GM21786 (cell line): Measurements from ENCODE around the gene FYN.

Source experiments
- ATAC-seq: cut with Tn5 transposase; IDR thresholded peaks from one replicate; pipeline ENCODE4 v1.9.1; 2021; ENCODE audit not compliant: unreplicated experiment

FYN gene

DNA sequence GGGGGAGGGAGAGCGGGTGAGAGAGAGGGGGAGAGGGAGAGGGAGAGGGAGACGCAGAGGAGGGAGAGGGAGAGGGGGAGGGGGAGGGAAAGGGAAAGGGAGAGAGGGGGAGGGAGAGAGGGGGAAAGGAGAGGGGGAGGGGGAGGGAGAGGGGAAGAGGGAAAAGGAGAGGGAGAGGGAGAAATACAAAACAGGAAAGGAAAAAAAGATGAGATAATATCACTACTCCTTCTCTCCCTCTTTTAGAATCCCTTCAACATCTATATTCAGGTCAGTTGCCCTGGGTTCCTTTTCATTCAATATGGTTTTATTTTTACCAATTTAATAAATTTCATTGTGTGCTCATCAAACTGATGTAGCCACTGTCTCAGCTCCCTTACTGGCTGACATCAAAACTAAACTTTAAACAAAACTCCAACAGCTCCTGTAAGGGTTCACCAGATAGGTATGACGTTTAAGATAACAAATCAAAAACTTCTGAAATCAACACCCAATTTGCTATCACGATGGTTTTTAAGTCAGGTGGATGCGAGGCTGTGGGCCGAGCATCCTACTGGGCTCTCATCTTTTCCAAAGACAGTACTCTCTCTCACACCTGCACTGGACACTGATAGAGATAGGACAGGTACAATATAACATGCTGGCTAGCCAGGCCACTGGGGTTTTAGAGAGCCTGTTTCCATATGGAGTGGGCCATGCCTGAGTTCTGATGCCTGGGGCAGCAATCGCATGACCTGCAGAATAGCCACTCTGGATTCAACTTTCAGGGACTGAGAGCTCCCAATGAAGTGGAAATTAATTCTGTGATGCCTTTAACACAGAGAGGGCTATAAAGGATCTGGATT, 99.5 kb downstream of the FYN start:
- ATAC-seq, result no peak

DNA sequence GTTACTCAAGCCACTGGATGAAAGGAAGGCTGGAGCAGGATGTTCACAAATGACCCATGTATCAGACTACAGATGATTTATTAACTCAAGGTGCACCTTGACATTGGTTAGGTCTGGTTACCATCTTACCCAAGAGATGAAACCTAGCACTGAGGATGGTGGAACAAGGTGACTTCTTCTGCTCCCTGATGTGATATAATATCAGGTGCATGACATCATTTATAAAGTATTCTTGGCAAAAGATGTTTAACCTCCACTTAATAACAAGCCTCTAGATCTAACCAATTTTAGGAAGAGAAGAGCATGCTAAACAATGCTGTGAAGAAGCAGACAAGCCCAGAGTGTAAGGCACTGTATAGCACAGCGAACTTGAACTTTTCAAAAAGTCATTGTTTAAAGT, 100.9 kb downstream of the FYN start:
- no peak for ATAC-seq

DNA sequence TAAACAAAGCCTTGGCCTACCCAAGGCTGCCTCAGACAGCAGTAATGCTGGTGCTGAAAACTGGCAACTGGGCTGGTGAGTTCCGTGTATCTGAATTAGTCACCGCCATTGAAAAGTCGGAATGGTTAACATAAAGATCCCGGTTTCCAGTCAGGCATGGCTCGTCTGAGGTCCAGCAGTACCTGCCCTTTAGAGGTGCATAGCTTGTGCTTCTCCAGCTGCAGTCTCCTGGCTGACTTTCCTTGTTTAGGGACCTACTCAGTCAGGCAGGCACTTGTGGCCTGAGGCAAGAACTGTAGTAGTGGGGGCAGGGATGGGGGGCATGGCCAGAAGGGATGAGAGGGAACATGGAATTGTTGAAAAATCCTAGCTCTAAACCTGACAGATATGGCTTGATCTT, 101.6 kb downstream of the FYN start:
- no peak for ATAC-seq

DNA sequence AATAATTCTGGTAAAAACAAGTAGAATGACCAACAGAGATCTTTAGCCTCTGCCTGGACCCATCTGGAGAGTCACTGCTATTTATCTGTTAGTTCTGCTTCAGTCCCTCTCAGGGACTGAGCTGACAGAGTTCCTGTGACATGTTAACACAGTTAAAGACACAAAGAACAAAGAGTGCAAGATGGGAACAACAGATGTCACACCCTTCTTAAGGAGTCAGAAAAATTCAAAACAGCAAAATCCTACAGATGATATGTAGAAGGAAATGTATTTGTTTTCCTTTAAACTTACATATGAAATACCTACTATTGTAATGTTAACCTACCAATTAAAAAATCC, 102.2 kb downstream of the FYN start:
- no peak for ATAC-seq

DNA sequence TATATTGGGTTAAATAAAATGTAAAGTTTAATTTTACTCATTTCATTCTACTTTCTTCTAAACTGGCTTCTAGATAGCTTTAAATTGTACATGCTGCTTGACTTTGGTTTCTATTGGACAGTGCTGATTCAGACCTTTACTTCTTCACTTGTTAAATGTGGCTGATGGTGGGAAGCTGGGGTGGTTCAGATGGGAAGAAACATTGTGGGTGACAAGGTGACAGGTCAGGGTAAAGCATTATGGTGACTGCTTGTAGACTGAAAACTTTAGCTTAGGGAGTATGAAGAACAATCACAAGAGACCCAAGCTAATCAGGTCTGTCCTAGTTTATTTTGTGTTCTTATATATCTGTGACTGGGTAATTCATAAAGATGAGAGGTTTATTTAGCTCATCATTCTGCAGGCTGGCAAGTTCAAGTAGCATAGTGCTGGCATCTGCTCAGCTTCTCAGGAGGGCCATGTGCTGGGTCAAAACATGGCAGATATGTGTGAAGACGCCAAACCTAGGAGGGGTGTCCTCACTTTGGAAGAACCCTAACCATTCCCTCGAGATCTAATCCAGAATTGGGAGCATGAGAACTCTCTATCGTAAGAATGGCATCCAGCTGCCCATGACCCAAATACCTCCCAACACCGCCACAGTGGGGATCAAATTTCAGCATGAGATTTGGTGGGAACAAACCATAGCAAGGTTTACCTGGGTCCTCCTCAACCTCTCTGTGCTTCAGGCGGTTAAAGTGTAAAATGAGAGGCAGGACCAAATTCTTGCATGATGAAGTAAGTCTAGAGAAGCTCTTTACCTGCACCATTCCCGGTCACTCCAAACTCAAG, 102.8 kb downstream of the FYN start:
- no peak for ATAC-seq

DNA sequence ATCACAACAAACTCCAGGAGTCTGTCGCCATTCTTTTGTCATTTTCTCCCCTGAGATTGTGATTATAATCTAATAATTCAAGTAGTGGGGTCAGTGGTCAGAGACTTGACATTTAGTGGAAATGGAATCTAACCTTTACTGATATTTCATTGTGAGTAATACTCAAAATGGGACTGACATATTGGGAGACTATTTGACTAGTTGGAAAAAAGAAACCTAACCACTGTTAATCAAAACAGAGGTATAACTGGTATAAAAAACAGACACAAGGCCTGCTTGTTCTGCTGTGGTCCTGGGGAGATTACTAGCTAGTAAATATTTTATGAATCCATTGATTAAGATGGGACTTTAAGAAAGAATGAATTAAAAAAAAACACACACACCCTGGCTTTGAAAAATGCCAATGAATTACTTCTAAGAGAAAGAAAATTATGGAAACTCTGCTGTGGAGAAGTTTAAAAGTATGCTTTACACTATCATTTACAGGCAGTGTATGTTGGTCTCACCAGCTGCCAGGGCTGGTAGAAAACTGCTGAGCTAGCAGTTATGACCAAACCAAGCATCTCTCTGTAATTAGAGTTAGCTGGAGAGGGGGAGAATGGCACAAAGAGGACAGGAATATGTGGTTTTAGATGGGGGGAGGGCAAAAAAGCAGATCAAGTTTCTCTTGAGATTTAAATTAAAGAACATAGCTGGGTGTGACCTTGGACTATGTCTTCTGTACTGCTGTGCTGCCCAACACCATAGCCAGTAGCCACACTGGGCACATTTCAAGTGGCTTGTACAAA, 103.7 kb downstream of the FYN start:
- no peak for ATAC-seq

DNA sequence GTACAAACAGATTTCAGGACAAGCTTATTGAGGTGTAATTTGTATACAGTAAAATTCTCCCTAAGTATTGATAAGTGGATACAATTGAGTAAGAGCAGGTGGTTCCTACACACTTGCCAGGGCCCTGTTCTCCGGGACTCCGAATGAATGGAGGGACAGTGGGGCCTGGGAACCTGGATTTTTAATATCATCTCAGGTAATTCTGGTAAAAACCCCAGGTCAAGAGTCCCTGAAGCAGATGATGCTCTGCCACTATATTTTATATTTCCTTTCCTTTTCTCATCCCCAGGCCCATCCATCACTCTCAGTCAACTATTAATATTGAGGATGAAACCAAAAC, 104.9 kb downstream of the FYN start:
- no peak for ATAC-seq

DNA sequence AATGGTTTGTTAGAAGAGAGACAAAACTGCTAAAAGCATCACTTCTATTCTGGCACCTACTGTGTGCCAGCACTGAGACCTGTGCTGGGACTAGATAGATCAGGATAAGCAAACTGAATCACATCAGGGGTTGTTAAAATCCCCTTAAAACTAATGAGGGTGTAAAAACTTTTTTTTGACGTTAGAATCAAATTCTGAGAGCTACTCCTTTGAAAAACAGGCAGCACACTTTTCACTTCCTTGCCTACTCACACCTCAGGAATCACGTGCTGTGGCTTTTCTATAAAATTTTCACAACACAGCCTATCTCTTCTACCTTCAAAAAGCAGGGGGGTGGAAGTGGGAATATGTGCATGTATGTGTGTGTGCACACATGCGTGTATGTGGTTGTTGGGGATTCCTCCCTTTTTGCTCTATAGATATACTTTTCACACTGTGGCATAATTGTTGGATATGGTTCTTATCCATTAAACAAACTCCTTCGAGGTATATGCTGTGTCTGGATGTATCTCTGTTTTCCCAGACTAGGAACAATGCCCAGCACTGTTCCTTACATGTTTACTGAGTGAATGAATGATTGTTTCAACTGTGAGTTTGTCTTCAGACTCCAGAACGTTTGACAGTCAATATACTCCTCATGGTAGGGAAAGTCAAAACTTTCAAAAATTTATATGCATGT, 105.4 kb downstream of the FYN start:
- no peak for ATAC-seq

DNA sequence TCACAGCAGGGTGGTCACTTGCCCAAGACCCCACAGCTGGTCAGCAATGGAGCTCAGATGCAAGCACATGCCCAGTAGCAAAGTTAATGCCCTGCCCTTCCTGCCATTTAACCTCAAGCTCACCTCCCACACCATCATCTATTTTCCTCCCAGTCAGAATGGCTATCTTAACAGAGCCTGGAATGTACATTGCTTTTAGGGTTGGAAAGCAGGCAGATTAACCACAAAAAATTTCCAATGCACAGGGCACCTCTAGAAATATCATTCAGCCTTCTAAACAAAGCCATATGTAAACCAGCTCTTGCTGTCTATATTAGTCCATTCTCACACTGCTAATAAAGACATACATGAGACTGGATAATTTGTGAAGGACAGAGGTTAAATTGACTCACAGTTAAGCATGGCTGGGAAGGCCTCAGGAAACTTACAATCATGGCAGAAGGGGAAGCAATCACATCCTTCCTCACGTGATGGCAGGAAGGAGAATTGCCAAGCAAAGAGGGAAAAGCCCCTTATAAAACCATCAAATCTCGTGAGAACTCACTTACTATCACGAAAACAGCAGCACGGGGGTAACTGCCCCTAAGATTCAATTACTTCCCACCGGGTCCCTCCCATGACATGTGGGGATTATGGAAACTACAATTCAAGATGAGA, 106.9 kb downstream of the FYN start:
- no peak for ATAC-seq

DNA sequence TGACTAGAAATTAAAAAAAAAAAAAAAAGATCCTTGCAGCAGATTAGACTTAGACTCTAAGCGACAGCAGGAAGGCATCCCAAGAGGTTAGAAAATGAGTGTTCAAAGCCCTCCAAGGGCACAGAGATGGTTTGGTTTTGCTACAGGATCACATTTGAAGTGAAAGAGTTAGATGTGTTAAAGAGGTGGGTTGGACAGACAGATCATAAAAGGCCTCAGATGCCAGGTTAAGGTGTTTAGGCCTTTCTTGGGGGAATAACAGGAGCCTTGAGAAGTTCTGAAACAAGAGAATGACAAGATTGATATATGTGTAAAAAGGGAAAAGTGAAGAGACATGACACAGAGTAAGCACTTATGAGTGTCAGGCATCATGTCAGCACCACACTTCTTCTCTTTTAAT, 107.5 kb downstream of the FYN start:
- ATAC-seq, result no peak

DNA sequence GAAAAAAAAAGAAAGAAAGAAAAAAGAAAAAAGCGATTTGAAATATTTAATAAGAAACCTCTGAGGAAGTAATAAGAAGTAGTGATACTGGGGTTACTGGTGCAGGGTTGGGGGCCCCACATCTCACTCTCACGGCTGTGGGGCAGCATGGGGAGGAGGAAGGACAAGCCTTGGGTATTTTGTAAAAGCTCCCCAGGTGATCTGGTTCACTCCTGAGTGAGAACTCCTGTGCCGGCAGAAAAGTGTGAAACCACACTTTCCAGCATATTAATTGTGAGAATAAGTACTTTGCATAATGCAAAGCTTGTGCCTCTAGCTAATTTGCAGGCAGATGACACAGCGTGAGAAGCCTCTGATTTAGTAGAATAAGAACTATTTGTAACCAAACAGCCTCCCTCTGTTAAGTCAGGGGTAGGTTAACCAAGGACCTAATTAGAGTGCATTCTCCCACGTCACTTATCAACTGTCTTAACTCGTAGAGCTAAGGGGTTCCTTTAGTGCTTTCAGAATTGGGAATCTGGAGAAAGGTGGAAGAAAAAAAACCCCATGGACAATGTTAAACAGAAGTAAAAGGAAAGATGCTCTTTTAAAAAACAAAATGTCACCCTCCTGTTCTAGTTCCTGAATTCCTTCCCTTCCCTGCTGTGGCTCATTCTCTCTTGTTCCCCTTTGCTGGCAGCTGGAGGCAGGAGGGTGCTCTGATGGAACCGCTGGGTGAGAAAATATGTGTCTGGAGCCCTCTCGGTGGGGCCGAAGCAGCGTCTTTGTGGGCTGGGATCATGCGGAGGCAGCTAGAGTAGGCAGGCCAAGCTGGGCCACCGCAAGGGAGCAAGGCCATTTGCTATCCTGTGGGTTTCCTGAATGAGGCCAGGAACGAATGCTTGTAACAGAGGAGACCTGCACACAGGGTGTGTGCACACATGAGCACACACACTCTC, 108.7 kb downstream of the FYN start:
- peak; percentile 67 for ATAC-seq

DNA sequence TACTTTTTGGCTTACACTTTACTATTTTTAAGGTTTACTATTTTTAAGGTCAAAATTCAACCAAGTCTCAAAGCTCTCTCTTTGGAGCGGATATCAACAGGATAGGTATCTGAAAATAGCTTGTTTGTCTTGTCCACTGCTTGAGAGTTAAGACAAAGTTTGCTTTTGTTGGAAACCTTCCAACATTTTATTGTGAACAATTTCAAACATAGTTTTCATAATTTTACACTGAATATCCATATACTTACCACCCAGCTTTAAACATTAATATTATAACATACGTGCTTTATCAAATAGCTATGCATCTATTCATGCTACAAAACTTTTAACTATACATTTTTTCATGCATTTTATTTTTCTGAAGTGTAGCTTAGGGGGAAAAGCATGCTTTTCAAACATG, 109.9 kb downstream of the FYN start:
- no peak for ATAC-seq

DNA sequence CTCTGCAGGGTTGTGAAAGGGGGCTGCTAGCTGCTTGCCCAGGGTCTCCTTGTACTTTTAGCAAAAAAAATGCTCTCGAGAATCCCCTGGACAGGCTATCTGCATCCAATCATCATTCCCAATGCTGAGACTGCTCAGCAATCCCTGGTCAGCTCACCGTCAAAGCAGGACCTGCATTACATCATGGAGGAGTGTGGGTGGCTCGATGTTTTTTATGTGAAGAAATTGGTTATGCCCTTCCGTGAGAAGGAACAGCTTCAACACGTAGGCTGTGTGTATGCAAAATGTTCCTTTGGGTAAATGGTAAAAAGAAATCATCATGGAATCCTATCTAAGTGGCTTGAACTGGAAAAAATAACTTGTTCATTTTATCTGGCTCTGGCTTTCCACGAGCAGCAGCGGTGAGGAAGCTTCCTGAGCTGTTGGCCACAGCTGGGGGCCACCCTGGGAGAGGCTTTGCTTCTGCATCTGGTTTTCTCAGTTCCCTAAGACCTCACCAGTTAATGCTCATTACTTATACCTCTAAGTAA, 111.4 kb downstream of the FYN start:
- peak; percentile 36 for ATAC-seq

DNA sequence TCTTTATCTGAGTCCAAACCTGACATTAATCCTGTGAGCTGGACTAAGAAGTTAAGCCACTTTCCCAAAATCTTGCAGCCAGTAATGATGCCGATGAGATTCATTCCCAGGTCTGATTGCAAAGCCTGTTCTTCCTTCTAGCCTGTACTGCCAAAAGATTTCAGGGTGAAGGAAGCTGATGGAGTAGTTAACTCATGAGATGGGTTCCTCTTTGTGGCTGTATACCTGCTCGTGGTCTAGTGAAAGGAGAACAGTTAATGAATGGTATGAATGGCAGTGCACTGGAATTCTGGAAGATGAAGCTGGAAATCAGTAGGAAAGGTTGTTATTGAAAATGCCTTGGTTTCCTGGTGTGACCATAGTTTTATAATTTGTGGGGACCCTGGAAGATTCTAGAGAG, 112.0 kb downstream of the FYN start:
- ATAC-seq, result no peak

DNA sequence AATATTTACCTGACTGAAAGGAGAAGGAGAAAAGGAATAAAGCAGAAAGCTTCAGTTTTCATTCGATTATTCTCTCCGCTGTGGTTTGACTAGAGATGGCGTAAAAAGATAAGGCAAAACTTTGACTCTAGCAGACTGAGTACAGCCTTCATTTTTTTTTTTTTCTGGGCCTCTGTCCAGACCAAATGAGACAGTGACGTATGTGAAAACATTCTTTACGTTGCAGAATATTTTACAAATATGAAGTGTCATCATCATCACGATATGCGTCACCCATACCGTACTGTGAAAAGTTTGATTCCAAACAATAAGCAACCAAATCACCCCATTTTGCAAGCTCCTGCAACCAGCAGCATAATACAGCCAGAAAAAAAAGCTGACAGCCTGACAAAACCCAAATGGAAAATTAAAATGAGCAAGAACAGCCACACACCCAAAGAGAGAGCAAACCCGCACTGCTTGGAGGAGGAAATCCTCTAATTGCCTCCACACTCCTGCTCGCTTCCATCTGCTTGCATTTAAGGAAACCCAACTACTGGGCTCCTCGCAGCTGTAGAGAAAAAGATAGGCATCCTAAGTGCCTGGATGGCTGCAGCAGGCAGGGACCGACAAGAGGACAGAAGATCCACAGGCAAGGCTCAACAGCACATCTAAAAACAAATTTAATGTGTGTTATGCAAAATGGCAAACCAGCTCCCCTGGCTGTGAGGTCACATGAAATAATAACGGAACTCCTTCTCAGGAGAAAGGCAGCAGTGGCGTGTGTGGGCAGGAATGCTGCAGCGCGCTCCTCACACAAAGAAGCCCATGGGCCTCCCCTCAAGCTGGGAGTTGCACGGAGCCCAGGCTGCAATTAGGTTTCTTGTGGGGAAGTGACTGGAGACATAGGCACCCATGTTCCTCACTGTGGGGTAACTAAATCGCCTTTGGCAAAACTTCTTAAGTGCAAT, 113.1 kb downstream of the FYN start:
- ATAC-seq, result no peak

DNA sequence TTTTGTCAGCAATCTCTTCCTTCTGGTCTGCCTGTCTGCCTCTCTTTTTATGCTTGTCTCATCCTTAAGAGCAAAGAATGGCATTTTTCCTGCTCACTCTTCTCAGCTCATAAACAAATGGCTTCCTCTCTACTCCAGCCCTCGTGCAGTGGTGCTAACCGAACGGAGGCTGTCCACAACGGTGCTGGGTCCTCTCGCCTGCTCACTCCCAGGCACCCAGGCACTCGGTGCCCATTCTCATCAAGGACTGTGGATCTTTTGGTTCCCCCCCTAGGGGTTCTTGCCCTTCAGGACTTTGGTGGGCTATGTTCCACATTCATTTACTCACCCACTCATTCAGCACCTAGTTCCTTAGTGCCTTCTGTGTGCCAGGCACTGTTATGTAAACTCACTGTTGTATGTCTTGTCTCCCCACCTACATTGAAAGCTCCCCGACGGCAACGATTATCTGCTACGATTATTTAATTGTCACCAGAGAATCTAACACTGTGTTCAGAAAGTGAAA, 113.9 kb downstream of the FYN start:
- ATAC-seq, result no peak

DNA sequence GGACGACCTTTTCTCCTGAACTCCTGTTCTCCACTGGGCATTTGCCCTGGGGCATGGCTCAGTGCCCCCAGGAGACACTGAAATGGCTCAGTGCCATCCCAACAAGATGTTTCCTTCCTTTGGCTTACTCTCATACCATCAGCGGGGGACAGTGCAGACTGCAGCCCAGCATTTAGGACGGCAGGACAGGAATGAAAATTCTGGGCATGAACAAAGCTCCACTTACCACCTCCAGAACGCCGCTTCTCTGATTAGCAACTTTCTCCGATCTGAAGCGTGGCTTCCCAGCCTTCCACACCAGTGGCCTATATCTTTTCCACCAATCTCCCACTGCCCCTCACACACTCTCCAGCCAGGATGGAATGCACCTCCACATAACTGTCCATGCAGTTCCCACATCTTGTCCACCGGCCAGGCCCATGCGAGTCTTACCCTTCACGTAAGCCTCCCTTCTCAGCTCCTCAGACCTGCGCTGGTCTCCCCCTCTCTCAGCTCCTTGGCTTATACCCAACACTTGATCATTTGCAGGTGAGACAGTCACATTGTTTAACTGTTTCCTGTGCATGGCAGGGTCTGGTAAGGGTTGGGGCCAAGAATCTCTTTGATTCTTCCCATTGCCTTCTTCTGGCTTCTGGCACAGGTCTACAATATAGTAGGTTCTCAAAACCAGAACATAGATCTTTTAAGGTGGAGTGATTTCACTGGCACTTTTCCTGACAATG, 114.5 kb downstream of the FYN start:
- ATAC-seq, result no peak
